DMS53 (cell line): Measurements from ENCODE around the gene MED23.
A peak's percentile ranks its signal among the peaks of the same experiment; 100 is the strongest.

Source experiments
- DNase-seq: peaks from one replicate; lab custom pipeline; 2025; lab: John Stamatoyannopoulos, UW

Gene MED23, protein sequence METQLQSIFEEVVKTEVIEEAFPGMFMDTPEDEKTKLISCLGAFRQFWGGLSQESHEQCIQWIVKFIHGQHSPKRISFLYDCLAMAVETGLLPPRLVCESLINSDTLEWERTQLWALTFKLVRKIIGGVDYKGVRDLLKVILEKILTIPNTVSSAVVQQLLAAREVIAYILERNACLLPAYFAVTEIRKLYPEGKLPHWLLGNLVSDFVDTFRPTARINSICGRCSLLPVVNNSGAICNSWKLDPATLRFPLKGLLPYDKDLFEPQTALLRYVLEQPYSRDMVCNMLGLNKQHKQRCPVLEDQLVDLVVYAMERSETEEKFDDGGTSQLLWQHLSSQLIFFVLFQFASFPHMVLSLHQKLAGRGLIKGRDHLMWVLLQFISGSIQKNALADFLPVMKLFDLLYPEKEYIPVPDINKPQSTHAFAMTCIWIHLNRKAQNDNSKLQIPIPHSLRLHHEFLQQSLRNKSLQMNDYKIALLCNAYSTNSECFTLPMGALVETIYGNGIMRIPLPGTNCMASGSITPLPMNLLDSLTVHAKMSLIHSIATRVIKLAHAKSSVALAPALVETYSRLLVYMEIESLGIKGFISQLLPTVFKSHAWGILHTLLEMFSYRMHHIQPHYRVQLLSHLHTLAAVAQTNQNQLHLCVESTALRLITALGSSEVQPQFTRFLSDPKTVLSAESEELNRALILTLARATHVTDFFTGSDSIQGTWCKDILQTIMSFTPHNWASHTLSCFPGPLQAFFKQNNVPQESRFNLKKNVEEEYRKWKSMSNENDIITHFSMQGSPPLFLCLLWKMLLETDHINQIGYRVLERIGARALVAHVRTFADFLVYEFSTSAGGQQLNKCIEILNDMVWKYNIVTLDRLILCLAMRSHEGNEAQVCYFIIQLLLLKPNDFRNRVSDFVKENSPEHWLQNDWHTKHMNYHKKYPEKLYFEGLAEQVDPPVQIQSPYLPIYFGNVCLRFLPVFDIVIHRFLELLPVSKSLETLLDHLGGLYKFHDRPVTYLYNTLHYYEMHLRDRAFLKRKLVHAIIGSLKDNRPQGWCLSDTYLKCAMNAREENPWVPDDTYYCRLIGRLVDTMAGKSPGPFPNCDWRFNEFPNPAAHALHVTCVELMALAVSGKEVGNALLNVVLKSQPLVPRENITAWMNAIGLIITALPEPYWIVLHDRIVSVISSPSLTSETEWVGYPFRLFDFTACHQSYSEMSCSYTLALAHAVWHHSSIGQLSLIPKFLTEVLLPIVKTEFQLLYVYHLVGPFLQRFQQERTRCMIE (N-terminal part only)

DNA sequence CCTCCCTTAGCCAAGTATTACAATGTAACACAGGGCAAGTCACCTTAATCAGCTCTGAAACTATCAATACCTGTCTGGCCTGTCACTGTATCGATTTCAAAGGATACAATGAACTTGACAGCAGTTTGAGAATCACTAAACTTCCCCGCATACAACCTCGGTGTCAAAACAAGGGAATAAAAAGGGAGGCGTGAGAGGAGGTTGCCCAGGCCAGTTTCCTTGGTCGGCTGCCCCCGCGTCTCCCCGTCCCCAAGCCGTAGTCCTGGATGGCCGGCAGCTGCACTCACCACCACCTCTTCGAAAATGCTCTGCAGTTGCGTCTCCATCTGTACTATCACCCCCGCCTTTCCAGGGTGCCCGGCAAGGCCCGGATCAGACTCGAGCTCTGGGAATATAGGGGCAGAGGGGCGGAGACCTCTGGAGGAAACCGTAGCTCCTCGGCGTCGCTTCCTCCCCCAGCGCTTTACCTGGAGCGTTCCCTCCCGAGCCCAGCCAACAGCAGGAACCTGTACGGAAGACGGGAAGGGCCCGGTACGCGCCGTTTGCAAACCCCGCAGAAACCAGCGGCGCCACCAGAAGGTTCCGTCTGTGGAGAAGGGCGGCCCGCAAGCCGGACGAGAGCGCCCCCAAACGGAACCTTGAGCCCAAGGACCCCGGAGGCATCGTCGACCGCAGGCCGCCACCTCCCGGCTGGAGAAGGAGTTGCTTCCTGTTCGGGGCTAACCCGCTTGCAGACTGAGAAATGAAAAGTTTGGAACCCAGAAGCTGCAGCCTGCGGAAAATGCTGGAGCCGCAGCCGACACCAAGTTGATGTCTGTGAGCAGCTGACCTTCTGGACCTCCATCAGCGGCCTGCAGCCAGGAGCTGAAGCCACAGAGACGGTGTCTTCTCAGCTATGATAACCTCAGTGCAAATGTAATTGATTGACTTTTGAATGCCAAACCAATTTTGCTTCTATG is at the start of gene MED23:
Gene MED23, minus strand, starts transcription at position 519 of the 959 bp plus-strand sequence. Its CDS starts 193 bp downstream, at position 326.
- peak; percentile 95 for DNase-seq

- no peak for DNase-seq
Measured at GRCh38 chr6:131673184-131673583, 45.1 kb upstream of the MED23 start.

DNA sequence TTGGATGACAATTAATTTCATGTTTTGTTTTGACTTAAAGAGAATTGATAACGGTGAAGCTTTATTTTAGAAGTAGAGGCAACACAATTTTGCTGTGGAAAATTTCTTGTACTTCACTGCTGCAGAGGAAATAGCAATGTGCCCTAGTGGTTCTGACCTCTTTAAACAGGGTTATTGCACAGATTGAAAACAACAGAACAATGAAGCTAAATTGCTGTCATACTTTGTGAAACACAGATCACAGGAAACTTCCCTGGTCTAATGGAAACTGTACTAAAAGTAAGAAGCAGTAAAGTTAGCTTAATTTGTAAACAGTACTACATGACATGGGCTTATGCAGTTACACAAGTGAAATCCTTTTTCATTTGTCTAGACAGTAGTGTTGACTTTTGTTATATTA is 41.8 kb upstream of the MED23 start:
- no peak for DNase-seq

- DNase-seq, result no peak
Measured at GRCh38 chr6:131663578-131664165, 35.6 kb upstream of the MED23 start.

- peak; percentile 84 for DNase-seq
Measured at GRCh38 chr6:131660195-131660594, 32.2 kb upstream of the MED23 start.

DNA sequence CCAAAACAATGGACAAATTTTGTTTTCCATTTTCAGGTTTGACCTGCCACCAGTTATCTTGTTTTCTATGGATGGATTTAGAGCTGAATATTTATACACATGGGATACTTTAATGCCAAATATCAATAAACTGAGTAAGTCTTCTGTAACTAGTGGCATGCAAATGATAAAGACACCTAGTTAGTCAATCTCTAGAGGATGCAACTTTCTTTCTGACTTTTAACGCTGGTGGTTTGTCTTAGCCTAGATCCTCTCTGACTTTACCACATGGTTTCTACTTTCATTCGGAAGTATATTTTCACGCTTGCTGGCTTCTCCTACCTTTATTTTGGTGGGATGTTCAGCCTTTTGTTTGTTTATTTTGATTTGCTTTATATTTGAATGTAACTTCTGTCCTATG is 30.2 kb upstream of the MED23 start:
- no peak for DNase-seq

- no peak for DNase-seq
Measured at GRCh38 chr6:131657630-131658111, 29.6 kb upstream of the MED23 start.

- no peak for DNase-seq
Measured at GRCh38 chr6:131657222-131657621, 29.2 kb upstream of the MED23 start.

- no peak for DNase-seq
Measured at GRCh38 chr6:131656667-131657066, 28.6 kb upstream of the MED23 start.

- DNase-seq, result no peak
Measured at GRCh38 chr6:131655951-131656350, 27.9 kb upstream of the MED23 start.

DNA sequence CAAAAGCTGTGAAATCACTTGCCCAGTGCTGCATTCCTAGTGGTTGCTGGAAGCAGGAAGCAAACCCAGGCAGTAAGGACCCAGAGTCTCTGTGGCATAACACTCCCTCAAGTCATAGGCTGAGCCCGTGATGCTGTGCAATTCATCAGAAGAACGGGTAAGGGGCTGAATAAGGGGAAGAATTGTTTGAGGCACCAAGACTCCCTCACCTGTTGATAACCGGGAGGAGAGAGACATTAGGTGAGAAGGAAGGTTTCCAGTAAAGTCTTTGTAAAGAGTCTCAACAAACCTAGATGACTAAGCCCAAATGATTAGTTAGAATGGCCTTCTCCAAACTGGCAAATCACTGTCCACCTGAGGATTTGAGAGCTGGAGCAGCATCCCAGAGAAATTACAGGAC is 27.3 kb upstream of the MED23 start:
- DNase-seq, result peak; percentile 31

DNA sequence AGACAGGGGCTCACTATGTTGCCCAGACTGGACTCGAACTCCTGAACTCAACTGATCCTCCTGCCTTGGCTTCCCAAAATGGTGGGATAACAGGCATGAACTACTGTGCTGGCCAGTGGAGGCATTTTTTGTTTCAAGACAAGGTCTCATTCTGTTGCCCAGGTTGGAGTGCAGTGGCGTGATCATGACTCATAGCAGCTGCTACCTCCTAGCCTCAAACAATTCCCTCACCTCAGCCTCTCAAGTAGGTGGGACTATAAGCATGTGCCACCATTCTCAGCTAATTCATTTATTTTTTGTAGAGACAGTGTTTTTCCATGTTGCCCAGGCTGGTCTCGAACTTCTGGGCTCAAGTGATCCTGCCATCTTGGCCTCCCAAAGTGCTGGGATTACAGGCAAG is 26.3 kb upstream of the MED23 start:
- peak; percentile 81 for DNase-seq

- DNase-seq, result peak; percentile 78
Measured at GRCh38 chr6:131652472-131652871, 24.4 kb upstream of the MED23 start.

DNA sequence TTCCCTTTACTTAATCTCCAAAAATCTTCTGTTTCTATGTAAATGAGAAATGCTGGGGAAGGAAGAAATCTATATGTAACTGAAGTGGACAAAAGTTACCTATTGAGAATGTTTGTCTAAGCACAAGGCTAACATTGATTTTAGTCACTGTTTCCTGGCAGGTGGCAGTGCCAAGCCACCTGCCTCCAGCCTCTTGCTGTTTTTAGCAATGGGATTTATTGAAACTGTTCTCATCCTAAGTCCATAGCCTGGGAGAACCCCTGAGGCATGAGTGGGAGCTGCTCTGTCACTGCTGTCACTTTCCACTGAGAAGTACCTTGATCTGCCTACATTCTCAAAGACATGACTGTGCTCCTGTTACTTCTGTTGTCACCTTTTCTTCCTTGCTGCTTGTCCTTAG is 23.7 kb upstream of the MED23 start:
- DNase-seq, result peak; percentile 87

DNA sequence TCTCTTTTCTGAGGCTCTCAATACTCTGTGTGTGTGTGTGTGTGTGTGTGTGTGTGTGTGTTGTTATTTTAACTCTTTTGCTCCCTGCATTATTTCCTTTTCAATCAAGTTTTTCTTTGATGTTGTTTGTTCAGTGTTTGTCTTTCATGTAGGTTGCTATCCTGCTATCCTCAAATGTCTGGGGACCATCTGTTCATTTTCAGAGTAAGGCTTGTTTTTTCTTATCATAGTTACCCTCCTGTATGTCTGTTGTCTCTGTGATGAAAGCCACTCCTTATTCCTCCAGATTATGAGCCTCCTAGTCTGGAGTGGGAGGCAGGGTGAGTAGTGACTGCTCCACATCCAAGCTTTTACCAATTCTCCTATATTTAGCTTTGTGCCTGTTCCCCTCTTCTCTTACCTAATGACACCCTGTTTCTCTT is 18.2 kb upstream of the MED23 start:
- peak; percentile 25 for DNase-seq

GRCh38 chr6:131645846-131646245 is 17.8 kb upstream of the MED23 start:
- DNase-seq, result no peak

DNA sequence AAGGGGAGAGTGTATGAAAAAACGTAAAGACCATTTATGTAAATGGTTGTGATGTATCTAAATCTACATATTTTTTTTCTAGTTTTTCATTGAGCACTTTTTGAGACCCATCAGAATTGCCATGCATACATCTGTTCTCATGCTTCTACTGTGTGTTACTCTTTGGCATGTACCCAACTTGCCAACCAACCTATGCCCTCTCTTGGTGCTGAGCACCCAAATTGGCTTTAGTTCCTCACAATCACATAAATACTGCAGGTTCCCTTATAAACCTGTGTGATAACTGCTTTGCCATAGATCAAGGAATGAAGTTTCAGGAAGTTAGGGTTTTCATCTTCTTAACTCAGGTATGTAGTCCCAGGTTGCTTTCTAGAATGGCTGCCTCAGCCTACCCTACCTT is 16.9 kb upstream of the MED23 start:
- no peak for DNase-seq

- DNase-seq, result no peak
Measured at GRCh38 chr6:131643855-131644460, 15.9 kb upstream of the MED23 start.

- DNase-seq, result no peak
Measured at GRCh38 chr6:131642987-131643611, 15.1 kb upstream of the MED23 start.

DNA sequence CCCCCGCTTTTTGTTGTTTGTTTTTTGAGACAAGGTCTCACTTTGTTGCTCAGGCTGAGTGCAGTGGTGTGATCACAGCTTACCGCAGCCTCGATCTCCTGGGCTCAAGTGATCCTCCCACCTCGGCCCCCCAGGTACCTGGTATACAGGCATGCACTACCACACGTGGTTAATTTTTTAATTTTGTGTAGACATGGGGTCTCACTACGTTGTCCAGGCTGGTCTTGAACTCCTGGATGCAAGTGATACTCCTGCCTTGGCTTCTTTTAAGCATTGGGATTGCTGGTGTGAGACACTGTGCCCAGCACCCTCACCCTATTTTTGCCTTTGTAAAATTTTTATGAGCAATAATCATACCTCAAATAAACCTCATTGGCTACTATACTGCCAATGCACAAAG is 14.5 kb upstream of the MED23 start:
- DNase-seq, result no peak
